Gastrocnemius medialis (tissue), 4 donors: Measurements from ENCODE around the gene IKBKG. TPM values are rescaled to one million over a fixed set of nuclear protein-coding genes. Genes with fewer than 3 reads are reported as not detected.

ENCODE experiments used
- ATAC-seq, 2 donors: fragments of 150-250 bp; one replicate each; pipeline ENCODE4 v1.9.1; 2016
- DNase-seq, 2 donors: peaks; one replicate each; pipeline ENCODE4 v3.0.0-alpha.2; 2019
- H3K27ac ChIP-seq, 4 donors: fragments of 200-600 bp; sonication (generic); 1 replicate in 1 of 4; 2 replicates in 3 of 4; pipeline ENCODE4 v1.5.1; 2016 to 2018; ENCODE audit warnings: mild to moderate bottlenecking in 2 of 4, moderate library complexity in 1 of 4
- H3K27me3 ChIP-seq, 3 donors: fragments of 200-600 bp; sonication (generic) in 2 of 3; 1 replicate in 1 of 3; 2 replicates in 2 of 3; pipeline versions ENCODE4 v1.5.1 to v1.6.0; 2016 to 2019; ENCODE audit warnings: mild to moderate bottlenecking in 1 of 3, moderate library complexity in 1 of 3
- H3K36me3 ChIP-seq, 2 donors: fragments of 200-600 bp; sonication (generic) in 1 of 2; one replicate each; pipeline ENCODE4 v1.5.1; 2017 to 2018
- H3K4me1 ChIP-seq, 2 donors: fragments of 200-600 bp; sonication (generic) in 1 of 2; one replicate each; pipeline ENCODE4 v1.5.1; 2016 to 2017; ENCODE audit warnings: mild to moderate bottlenecking in 2 of 2
- H3K4me3 ChIP-seq, 4 donors: fragments of 200-600 bp; sonication (generic) in 3 of 4; 1 replicate in 1 of 4; 2 replicates in 3 of 4; pipeline ENCODE4 v1.5.1; 2016 to 2019; ENCODE audit warnings: mild to moderate bottlenecking in 2 of 4
- H3K9me3 ChIP-seq, 3 donors: fragments of 200-600 bp; sonication (generic) in 2 of 3; 1 replicate in 1 of 3; 2 replicates in 2 of 3; pipeline ENCODE4 v1.5.1; 2016 to 2019
- CTCF ChIP-seq, 5 experiments: fragments of 450-650 bp in 3 of 5; fragments of 200-600 bp in 2 of 5; sonication (generic) in 2 of 5; IDR thresholded peaks in 4 of 5; conservative IDR thresholded peaks in 1 of 5; 1 replicate in 4 of 5; 2 replicates in 1 of 5; pipeline ENCODE4 v1.5.1; 2016 to 2019; ENCODE audit warnings: antibody characterized with exemption in 5 of 5, mild to moderate bottlenecking in 3 of 5, moderate library complexity in 3 of 5
- POLR2A ChIP-seq, 2 donors: fragments of 450-650 bp; IDR thresholded peaks; one replicate each; pipeline ENCODE4 v1.6.1; 2017; ENCODE audit warnings: antibody characterized with exemption in 2 of 2, mild to moderate bottlenecking in 2 of 2, moderate library complexity in 2 of 2
- in situ Hi-C, 4 donors: fragments of 200-750 bp; cut with MboI; loops; one replicate each; pipeline versions ENCODE4 v1.15.0 to v1.8.0; 2017; ENCODE audit warnings: low sequenced_read_pairs in 4 of 4
- intact Hi-C: fragments of 100-400 bp; cut with DNase I; formaldehyde crosslinking; loops from one replicate; pipeline ENCODE4 v1.15.1; 2023; ENCODE audit warnings: low total_unique reads
- total RNA-seq, 4 donors: library from RNA; depleted of rRNA; stranded (reverse); fragments of >200 nt; gene quantifications; one replicate each; pipeline versions ENCODE4 v1.1.0 to v1.2.3, GENCODE V29; 2016

Gene IKBKG
- total RNA-seq, 4 donors from 2014 or later, result 8.8 to 17.5 (median 11.6) TPM

- intact Hi-C loops (loop anchor here (5.0 kb wide), 1 partner anchor 39 kb away; the partner anchor contains the start of gene SLC10A3), in situ Hi-C loops (loop anchor here in 2 of 4 donors (25.0 kb wide), 2 partner anchors 119 to 569 kb away; partner anchors contain the start of genes DNASE1L1 (in 2 of the 2), TAFAZZIN (in 2 of the 2), HCFC1 (in 1 of the 2) and TMEM187 (in 1 of the 2))
- no peaks in the 10 kb centered on the region for H3K9me3 ChIP-seq
- ATAC-seq (no peak), DNase-seq (no peak)
- H3K27me3 ChIP-seq, result no peaks in the 10 kb centered on the region
- no peak overlapping the region for H3K27ac ChIP-seq
- no peak for TF ChIP-seq CTCF (IDR thresholded peaks at IDR 0.05 in 4 of 5, conservative IDR thresholded peaks at IDR 0.05 in 1 of 5)
- no peak for TF ChIP-seq POLR2A (IDR thresholded peaks at IDR 0.05)
- peaks cover 0 to 18% of the 10 kb centered on the region in 2 donors for H3K36me3 ChIP-seq
- peaks cover 0 to 17% of the 10 kb centered on the region in 2 donors for H3K4me1 ChIP-seq
- no peak overlapping the region for H3K4me3 ChIP-seq
Observed at GRCh38 chrX:154531626-154532025, 15.8 kb upstream of the IKBKG start.

DNA sequence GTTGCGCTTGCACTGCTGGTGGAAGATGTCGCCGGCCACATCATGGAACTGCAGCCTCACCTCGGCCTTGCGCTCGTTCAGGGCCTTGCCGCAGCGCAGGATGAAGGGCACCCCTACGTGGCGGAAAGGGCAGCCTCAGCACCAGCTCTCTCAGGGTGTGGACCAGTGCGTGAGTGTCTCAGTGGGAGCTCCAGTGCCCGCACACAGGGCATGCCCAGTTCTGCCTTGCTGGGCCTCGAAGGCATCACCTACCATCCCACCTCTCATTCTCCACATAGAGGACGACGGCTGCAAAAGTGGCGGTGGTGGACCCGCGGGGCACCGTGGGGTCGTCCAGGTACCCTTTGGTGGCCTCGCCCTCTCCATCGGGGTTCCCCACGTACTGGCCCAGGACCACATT is 14.7 kb upstream of the IKBKG start:
- peaks cover 0 to 18% of the 10 kb centered on the region in 2 donors for H3K36me3 ChIP-seq
- no peak overlapping the region for H3K27ac ChIP-seq
- no peak for DNase-seq
- H3K9me3 ChIP-seq, result no peaks in the 10 kb centered on the region
- H3K4me1 ChIP-seq, result peaks cover 0 to 8% of the 10 kb centered on the region in 2 donors
- no peak overlapping the region for H3K4me3 ChIP-seq
- intact Hi-C loops (loop anchor here (5.0 kb wide), 1 partner anchor 40 kb away; the partner anchor contains the start of gene SLC10A3), in situ Hi-C loops (loop anchor here in 2 of 4 donors (25.0 kb wide), 2 partner anchors 120 to 570 kb away; partner anchors contain the start of genes DNASE1L1 (in 2 of the 2), TAFAZZIN (in 2 of the 2), HCFC1 (in 1 of the 2) and TMEM187 (in 1 of the 2))
- TF ChIP-seq POLR2A (IDR thresholded peaks at IDR 0.05) (no peak), CTCF (IDR thresholded peaks at IDR 0.05 in 4 of 5, conservative IDR thresholded peaks at IDR 0.05 in 1 of 5) (no peak)
- no peak for ATAC-seq
- H3K27me3 ChIP-seq, result no peaks in the 10 kb centered on the region

GRCh38 chrX:154534526-154535322 is 12.7 kb upstream of the IKBKG start:
- Histone ChIP-seq H3K27ac (peak overlapping the region; percentile 19 to 64 (median 50)), H3K27me3 (no peaks in the 10 kb centered on the region), H3K4me3 (no peak overlapping the region), H3K36me3 (peaks cover 0 to 18% of the 10 kb centered on the region in 2 donors), H3K9me3 (no peaks in the 10 kb centered on the region), H3K4me1 (peaks cover 0 to 8% of the 10 kb centered on the region in 2 donors)
- peak; percentile 94 to 97 for ATAC-seq
- TF ChIP-seq POLR2A (IDR thresholded peaks at IDR 0.05) (no peak), CTCF (IDR thresholded peaks at IDR 0.05 in 4 of 5, conservative IDR thresholded peaks at IDR 0.05 in 1 of 5) (peak; percentile 94 to 99 (median 98))
- DNase-seq, result peak; percentile 60 to 80
- intact Hi-C loops (loop anchor here (5.0 kb wide), 1 partner anchor 42 kb away; the partner anchor contains the start of gene SLC10A3), in situ Hi-C loops (loop anchor here in 2 of 4 donors (25.0 kb wide), 2 partner anchors 122 to 572 kb away; partner anchors contain the start of genes DNASE1L1 (in 2 of the 2), TAFAZZIN (in 2 of the 2), HCFC1 (in 1 of the 2) and TMEM187 (in 1 of the 2))

GRCh38 chrX:154535892-154536291 is 11.5 kb upstream of the IKBKG start:
- in situ Hi-C loops, result loop anchor here in 2 of 4 donors (25.0 kb wide), 2 partner anchors 124 to 574 kb away; partner anchors contain the start of genes DNASE1L1 (in 2 of the 2), TAFAZZIN (in 2 of the 2), HCFC1 (in 1 of the 2) and TMEM187 (in 1 of the 2)

More at GRCh38 chrX:154535892-154536291, 11.5 kb upstream of the IKBKG start:
- H3K27me3 ChIP-seq, result no peaks in the 10 kb centered on the region
- H3K4me3 ChIP-seq, result no peak overlapping the region
- intact Hi-C loops, result no loop called here
- no peaks in the 10 kb centered on the region for H3K9me3 ChIP-seq
- peaks cover 0 to 18% of the 10 kb centered on the region in 2 donors for H3K36me3 ChIP-seq
- no peak overlapping the region for H3K27ac ChIP-seq
- peaks cover 0 to 8% of the 10 kb centered on the region in 2 donors for H3K4me1 ChIP-seq
- DNase-seq, result no peak
- no peak for ATAC-seq
- TF ChIP-seq POLR2A (IDR thresholded peaks at IDR 0.05), result no peak
- no peak for TF ChIP-seq CTCF (IDR thresholded peaks at IDR 0.05 in 4 of 5, conservative IDR thresholded peaks at IDR 0.05 in 1 of 5)
